ENCODE data around the gene ITGA1.

Gene ITGA1

DNA sequence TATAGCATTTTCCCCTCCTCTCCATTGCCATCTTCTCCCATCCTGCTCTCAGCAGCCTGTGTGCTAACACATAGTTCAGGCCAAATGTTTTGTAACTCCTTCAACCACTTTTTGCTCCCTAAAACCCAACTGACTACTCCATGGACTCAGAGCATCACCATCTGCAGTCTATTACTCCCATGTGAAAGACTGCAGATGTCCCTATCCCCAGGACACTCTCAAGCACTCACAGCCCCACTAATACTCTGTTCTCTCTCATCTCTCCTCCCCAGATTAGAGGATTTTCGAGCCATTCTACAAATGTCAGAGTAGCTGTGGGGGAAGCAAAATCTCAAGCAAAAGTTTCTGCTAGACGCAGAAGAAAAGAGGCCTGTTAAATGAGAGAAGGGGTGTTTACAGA lies 99.3 kb downstream of the ITGA1 start:
- FAIRE-seq, result no peak

DNA sequence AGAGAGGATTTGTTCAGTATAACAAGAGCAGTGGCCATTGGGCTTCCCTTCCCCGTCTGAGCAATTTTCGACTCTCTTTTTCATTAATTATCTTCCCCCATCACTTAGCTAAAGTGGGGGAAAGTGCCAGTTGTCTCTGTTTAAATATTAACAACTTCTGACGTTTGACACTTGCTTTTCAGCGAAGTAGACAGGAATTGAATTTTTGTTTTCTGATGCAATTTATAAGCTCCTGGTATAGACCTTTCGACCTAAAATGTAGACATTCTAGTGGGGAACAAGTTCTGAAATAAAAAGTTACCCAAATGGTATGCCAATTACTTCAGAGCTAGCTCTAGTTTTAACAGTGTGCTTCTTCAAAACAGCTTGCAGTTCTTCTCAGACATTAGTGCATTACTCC lies 100.6 kb downstream of the ITGA1 start:
- FAIRE-seq, result no peak
- DNase-seq (ENCODE audit: extremely low spot score, insufficient read length, low read depth), result no peak

More for the DNA sequence above, 99.3 kb downstream of the ITGA1 start:
- no peak for DNase-seq (ENCODE audit: extremely low spot score, insufficient read length, low read depth)

DNA sequence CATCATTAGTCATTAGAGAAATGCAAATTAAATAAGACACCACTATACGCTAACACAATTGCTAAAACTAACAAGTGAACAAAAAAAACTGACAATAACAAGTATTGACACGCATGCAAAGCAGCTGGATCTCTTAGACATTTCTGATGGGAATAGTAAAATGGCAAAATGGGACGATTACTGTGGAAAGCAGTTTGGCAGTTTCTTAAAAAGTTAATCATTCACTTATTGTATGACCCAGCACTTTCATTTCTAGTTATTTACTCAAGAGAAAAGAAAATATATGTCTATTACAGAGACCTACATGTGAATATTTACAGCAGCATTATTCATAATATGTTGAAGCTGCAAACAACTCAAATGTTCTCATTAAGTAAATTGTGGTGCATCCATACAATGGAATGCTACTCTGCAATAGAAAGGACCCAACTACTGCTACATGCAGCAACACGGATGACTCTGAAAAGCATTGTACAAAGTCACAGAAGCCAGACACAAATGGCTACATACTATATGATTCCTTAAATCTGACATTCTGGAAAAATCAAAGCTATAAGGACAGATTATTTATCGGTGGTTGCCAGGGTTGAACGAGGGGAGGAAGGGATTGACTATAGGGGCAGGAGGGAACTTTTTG lies 104.6 kb downstream of the ITGA1 start:
- FAIRE-seq (peak; percentile 38), DNase-seq (ENCODE audit: extremely low spot score, insufficient read length, low read depth) (no peak)

DNA sequence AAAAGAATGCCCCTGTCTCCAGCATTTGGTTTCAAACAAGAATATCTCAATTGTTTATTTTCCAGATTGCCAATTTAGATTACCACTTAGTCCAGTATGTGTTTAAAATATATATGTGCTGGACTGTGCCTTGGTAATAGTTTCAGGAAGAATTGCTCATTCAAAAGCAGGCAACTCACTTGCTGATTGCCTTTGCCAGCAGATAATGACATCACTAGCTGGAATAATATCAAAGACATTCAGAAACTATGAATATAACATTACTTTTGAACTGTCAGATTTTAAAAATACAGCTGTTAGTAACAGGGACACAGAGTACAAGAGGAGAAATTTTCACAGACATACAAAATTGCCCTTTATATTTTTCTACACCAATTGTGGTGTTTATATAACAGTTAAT lies 105.4 kb downstream of the ITGA1 start:
- DNase-seq (ENCODE audit: extremely low spot score, insufficient read length, low read depth) (no peak), FAIRE-seq (no peak)

DNA sequence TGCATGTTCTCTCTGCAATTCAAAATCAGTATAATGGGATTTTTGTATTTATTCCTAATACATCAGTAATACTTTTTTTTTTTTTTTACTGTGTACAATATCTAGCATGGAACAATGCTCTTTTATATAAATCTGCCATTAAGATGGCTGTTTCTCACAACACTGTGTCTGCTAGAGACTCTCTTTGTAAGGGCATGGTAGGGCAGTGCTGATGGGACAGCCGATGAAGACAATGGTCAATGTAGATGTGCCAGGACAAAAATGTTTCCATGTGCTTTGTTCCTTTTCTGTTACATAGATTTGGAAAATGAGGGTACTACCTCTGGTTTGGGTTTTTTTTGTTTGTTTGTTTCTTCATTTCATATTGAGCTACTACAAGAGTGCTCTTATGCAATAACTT lies 106.1 kb downstream of the ITGA1 start:
- peak; percentile 18 for FAIRE-seq
- DNase-seq (ENCODE audit: extremely low spot score, insufficient read length, low read depth), result no peak

DNA sequence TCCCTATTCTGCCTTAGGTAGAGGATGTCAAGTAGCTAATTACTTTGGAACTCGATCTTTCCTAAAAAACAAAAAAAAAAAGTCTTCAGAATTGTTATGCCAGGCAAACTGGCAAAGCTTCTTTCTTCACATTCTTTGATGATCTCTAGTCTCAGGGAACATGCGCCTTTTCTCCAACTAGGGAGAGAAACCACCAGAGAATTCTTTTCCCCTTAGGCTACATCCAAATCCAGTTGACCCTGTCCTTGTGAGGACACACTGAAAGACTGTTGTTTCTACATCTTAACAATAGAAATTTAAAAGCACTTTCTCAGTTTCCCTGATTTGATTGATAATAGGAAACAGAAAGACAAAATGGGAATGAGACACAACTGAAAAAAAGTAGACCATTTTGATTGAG lies 106.7 kb downstream of the ITGA1 start:
- DNase-seq (ENCODE audit: extremely low spot score, insufficient read length, low read depth), result no peak
- FAIRE-seq, result no peak

DNA sequence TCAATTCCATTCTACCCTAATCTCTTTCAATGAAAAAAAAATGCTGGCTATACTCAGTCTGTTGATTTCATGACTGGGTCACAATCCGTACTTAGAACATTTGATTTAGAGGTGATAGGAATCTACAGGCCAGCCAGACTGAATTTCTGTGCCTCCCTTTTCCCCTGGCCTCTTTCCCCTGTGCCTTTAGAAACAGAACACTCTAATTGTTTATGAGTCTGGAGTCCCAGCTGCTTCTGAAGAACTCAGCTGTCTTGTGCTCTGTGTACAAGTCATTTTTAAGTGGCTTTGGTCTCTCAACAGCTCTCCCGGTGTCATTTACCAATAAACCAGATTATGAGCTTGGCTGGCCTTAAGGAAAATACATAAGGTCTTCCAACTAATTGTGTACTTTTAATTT lies 107.4 kb downstream of the ITGA1 start:
- FAIRE-seq (no peak), DNase-seq (ENCODE audit: extremely low spot score, insufficient read length, low read depth) (no peak)

DNA sequence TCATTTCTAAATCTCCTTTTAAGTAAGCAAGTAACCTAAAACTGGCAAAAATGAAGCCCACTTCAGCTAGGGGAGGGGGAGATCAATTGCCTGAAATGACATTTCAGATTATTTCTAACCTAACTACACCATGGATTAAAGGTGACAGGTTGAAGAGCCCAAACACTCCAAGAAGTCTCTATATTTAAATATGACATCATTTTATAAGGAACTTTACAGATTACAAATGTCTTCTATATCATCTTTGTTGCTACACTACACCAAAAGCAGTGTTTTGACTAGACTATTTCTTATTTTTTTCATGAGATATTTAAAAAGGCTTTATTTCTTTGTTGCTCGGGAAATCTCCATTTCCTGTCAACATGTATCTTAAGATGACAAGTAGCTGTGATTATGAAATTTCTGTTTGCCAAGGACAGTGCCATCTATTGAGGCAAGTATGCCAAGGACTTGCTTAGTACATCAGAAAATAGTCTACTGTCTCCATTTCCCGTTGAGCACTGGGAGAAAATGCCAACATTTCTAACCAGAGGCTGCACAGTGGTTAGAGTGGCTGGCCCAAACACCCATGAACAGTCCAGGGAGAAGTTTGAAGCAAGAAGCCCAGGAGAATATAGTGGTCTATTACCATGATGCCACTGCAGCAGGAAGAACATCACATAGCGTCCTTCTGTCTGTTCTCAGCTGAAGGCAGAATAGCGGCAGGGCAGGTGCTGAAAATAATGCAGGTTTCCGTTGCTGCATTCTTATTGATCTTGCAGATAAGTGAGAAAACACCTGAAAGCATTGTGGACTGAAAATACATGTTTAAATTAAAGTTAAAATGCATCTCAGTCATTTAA lies 108.1 kb downstream of the ITGA1 start:
- DNase-seq (ENCODE audit: extremely low spot score, insufficient read length, low read depth), result no peak
- FAIRE-seq, result no peak

DNA sequence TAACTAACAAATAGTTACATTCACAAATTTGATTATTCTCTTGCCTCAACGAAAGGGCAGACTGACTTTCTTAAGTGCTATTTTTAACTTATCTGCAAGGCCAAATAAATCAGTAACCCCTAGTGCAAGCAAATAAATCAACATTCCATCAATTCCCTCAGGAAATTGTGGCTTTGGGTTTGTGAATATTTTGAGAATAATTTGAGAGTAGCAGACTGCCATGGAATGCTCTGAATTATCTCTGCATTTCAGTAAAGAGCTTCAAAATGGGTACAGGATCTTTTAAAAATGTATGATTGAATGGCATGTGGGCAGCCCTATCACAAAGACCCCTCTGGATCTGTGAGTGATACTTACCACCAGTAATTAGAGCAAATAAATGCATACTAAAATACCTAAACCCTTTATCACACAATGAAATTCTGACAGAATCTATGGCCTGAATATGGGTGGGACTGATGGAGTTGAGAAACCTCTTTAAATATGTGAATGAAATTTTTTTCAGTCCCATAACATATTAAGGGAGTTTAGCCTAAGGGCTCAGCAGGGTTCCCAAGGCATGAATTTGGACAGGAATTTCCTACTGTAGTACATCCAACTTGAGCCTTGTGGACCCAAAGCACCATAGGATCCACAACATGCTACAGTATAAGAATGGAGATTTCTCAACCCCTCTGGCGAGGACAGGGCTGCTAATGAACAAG lies 109.0 kb downstream of the ITGA1 start:
- DNase-seq (ENCODE audit: extremely low spot score, insufficient read length, low read depth) (no peak), FAIRE-seq (no peak)

DNA sequence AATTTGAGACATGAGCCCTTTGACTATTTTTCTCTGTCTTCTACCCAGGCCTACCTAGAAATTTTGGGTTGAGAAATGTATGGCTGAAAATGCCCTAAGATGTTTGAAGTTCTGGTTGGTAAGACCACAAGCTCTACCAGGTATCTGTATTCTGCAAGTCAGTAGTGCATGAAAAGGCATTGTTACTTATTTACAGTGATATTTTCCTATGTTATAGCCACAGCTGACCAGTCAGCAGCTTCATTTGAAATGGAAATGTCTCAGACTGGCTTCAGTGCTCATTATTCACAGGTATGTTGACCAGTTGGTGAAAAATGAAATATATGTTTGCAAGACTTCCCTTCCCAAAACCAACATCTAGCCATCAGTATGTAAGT lies 109.5 kb downstream of the ITGA1 start:
- no peak for FAIRE-seq

DNA sequence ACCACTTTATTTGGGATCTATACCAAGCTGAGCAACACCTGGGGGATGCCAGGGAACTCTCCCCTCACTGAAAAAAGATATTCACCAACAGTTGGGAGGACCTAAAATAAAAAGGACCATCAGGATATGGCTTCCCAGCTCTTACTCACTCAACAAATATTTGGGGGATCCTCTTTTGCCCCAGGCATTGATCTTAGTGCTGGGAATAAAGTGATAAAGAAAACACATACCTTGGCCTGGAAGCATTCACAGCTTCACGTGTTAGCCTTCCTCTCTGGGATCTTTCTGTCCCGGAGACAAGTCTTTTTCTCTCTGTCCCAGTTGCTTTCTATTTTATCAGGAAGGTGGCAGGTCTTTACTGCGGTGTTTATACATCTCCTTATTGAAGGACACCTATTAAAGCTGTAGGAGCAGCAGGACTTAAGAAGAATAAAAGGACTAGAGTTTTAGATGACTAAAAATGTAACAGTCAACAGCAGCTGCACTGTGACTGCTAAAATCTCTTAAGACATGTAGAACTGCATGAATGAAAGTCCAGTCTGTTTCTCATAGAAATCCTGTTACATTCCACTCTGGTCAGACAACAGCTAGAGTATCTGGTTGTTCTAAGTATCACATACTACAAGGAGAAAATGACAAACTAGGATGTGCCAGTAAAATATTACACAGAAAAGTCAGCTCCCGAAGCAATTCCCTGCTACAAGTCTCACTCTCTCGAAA lies 111.4 kb downstream of the ITGA1 start:
- no peak for FAIRE-seq
- no peak for DNase-seq (ENCODE audit: extremely low spot score, insufficient read length, low read depth)

More for the DNA sequence above, 109.5 kb downstream of the ITGA1 start:
- DNase-seq (ENCODE audit: extremely low spot score, insufficient read length, low read depth), result no peak

DNA sequence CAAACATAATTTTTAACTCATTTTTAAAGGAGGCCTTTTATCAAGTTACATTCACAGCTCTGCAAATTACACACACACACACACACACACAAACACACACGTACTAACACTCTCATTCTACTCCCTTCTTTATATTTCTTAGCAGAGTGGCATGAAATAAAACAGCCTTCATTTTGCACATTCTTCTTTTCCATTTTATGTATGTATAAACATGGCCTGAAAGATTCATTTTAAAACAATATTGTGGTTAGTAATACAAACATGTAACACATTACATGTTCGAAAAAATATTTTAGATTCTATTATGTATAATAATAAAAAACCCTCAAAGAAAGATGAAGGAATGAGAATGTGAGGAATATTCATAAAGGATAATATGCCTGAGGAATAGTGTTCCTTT lies 115.4 kb downstream of the ITGA1 start:
- DNase-seq (ENCODE audit: extremely low spot score, insufficient read length, low read depth) (no peak), FAIRE-seq (no peak)

DNA sequence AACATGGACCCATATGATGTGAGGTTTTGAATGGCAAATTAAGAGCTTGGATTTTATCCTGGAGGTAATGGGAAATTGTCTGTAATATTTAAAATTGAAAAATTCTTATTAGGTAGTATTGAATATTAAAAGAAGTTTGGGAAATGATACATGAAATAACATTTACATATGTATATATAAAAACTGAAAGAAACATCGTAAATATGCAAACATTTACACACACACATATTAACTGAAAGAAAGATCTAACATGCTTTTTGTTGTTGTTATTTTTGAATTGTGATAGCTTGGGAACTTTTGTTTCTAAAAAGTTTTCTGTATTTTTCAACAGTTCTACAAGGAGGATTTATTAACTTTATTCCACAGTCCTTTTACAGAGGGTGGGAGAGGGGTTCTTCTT lies 118.6 kb downstream of the ITGA1 start:
- FAIRE-seq (no peak), DNase-seq (ENCODE audit: extremely low spot score, insufficient read length, low read depth) (no peak)

DNA sequence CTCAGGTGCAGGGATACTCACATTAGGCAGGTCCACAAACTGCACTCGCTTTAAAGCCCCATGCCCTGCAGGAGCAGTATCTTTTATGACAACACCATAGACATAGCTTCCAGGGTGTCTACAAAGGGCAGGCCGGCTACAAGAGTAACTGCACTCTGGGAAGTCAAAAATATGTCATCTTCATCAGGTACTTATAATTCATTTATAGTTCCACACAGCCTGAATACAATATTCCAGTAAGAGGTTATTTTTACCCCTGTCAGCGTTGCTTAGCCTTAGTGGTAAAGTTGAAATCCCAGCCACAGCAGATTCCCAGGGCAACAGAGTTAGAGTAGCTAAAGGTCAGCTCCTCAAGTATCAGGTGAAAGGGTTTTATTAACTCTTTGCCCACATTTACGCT lies 119.1 kb downstream of the ITGA1 start:
- FAIRE-seq, result no peak
- DNase-seq (ENCODE audit: extremely low spot score, insufficient read length, low read depth), result no peak

DNA sequence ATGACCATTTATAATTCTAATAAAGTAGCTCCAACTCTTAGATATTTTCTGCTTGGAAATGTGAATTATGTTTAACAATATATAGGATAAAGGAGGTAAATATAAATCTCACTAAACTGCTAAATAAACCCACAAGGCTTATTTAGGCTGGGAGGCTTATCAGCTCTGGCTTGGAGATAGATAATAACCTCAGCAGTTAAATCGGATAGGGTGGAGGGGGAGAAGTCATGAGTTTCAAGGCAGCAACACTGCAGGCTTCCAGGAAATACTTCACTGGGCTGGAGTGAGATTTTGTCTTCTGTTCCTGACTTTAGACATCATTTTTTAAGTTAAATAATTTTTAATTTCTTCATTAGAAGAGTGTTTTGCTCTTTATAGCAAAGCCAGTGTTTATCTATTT lies 121.5 kb downstream of the ITGA1 start:
- DNase-seq (ENCODE audit: extremely low spot score, insufficient read length, low read depth) (no peak), FAIRE-seq (no peak)

DNA sequence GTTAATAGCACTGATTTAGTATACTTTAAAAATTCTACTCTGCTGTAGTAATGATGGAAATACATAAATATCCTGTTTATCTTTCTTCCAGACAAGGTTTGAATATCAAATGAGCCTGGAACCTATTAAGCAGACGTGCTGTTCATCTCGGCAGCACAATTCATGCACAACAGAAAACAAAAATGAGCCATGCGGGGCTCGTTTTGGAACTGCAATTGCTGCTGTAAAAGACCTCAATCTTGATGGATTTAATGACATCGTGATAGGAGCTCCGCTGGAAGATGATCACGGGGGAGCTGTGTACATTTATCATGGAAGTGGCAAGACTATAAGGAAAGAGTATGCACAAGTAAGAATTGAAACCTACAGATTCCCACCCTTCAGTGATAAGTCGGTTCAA lies 122.4 kb downstream of the ITGA1 start:
- FAIRE-seq (no peak), DNase-seq (ENCODE audit: extremely low spot score, insufficient read length, low read depth) (no peak)

DNA sequence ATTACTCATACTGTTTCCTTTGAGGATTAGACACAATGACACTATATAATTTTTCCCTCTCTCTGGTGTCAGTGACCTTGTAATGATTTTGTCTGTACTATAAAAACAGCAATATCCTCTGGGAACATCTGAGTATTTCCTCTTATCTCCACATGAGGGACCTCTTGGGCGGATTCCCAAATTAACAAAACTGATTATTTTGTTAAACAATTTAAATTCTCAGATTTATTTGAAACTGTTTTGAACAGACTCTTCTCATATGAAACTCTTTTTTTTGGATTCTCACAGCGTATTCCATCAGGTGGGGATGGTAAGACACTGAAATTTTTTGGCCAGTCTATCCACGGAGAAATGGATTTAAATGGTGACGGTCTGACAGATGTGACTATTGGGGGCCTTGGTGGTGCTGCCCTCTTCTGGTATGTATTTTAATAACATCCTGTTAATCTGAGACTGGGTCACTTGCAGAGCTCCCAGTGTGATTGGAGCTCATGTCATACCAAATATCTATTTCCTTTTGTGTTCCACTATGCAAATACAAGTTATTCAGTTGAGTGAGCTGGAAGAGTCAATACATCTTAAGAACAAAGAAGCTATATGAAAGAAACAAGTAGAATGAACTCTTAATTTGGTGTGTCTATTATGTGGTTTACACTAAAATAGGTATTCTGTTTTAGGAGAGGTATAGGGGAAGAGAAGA lies 127.6 kb downstream of the ITGA1 start:
- peak; percentile 89 for FAIRE-seq
- peak; percentile 35 for DNase-seq (ENCODE audit: extremely low spot score, insufficient read length, low read depth)

DNA sequence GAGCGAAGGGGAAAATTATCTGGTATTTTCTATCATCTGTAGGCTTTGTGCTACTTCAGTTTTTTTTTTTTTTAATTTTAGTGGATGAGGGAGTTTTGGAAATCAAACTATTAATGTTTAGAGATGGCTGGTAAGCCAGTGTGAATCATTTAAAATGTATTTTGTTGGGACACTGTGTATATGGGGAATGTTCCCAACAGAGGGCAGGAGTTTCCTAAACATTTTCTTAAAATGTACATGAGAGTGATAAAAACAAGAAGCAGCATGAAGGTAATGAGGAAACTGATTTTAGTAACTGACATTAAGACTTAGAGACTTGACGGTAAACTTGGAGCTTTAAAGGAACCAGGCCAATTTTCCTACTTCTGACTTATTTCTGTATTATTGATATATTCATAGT lies 133.2 kb downstream of the ITGA1 start:
- FAIRE-seq (no peak), DNase-seq (ENCODE audit: extremely low spot score, insufficient read length, low read depth) (no peak)

DNA sequence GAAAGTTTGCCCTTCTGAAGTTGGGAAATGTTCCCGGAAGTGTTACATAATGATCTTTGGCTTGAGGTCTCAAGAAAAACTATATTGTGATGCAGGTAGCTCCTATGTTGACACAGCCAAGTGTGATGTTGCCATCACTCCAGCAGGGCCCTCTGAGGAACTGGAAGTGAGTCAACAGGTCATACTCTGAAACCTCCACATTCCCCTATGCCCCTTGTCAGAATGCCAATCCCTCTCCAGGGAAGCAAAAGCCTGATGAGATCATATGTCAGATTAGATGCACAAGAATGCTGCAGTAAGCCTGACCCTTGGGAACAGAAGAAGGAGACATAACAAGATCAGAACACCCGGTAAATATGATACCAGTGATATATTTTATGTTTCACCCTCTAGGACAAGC lies 134.7 kb downstream of the ITGA1 start:
- DNase-seq (ENCODE audit: extremely low spot score, insufficient read length, low read depth) (no peak), FAIRE-seq (no peak)

DNA sequence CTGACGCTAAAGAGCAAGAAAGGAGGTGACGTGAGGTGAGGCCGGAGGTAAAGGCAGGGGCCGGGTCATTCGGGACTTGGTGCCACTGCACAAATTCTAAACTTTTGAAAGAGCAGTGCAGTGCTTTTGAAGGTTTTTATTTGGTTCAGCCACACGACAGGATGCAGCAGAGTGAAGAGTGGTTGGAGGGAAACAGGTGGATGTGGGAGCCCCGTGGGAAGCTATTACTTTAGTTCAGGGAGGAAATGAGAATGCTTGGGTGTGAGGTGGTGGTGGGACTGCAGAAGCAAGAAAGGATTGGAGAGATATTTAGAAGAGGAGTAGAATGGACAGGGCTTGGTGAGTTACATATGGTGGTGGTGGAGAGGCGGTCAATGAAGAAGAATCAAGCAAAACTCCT lies 136.7 kb downstream of the ITGA1 start:
- DNase-seq (ENCODE audit: extremely low spot score, insufficient read length, low read depth) (no peak), FAIRE-seq (no peak)
